ENCODE measurements around the gene SCAPER. TPM values are rescaled to one million over a fixed set of nuclear protein-coding genes. Genes with fewer than 3 reads are reported as not detected.

The SCAPER gene
- total RNA-seq, 1 experiment from 2014 or later: 7.4 TPM

- H2BK120ac ChIP-seq (ENCODE audit: low read depth, low read length, poor library complexity, severe bottlenecking): no peak overlapping the region
- Mint-ChIP-seq H3K36me3 (ENCODE audit: insufficient read depth in 1 of 3, low read depth in 3 of 3) (no peaks in the 10 kb centered on the region), H3K27ac (no peak overlapping the region), H3K27me3 (ENCODE audit: low read depth) (no peaks in the 10 kb centered on the region), H3K4me3 (no peak overlapping the region), H3K4me1 (peaks cover 5 to 6% of the 10 kb centered on the region in 2 experiments; a peak in 3 of 4 replicates), H3K9me3 (no peaks in the 10 kb centered on the region)
- no peak overlapping the region for H3K9ac ChIP-seq (ENCODE audit: extremely low read depth, insufficient read length, low read length)
- H2BK5ac ChIP-seq (ENCODE audit: insufficient read length, low read length): no peak overlapping the region
- H4K5ac ChIP-seq (ENCODE audit: insufficient read length, low read depth, low read length): no peak overlapping the region
- no peak overlapping the region for H3T11ph ChIP-seq (ENCODE audit: low read length)
- H3K4ac ChIP-seq (ENCODE audit: low read depth, low read length): no peak overlapping the region
- H3K79me2 ChIP-seq (ENCODE audit: insufficient read depth, low read length): no peaks in the 10 kb centered on the region
- no peaks in the 10 kb centered on the region for H3K9me3 ChIP-seq (ENCODE audit: control insufficient read depth, low read depth, low read length)
- no peak overlapping the region for H3K23ac ChIP-seq (ENCODE audit: insufficient read length, low read depth, low read length)
- H3K4me2 ChIP-seq (ENCODE audit: insufficient read depth, insufficient read length, low read length): no peak overlapping the region
- no peak overlapping the region for H3K14ac ChIP-seq (ENCODE audit: insufficient read depth, low read length)
- H3K23me2 ChIP-seq (ENCODE audit: insufficient read length, low read depth, low read length, poor library complexity, severe bottlenecking): no peaks in the 10 kb centered on the region
- no peak overlapping the region for H2BK12ac ChIP-seq (ENCODE audit: insufficient read length, low read depth, low read length)
- H3K56ac ChIP-seq (ENCODE audit: insufficient read length, low read depth, low read length): no peak overlapping the region
- H3K18ac ChIP-seq (ENCODE audit: insufficient read length, low read depth, low read length): no peak overlapping the region
- WGBS (ENCODE audit: extremely low coverage, insufficient read length, low lambda C conversion rate): no CpG with 5 or more reads among the region's 2 CpGs
- no peak overlapping the region for H4K91ac ChIP-seq (ENCODE audit: insufficient read length, low read depth, low read length)
- H2AK5ac ChIP-seq (ENCODE audit: insufficient read length, low read length): no peak overlapping the region
- H3K79me1 ChIP-seq (ENCODE audit: insufficient read depth, low read depth, low read length, poor library complexity, severe bottlenecking): no peaks in the 10 kb centered on the region
- no peaks in the 10 kb centered on the region for H4K20me1 ChIP-seq (ENCODE audit: control insufficient read depth, insufficient read depth, insufficient read length)
- no peak overlapping the region for H3K27ac ChIP-seq (ENCODE audit: insufficient read length, low read depth, low read length)
- H2AFZ ChIP-seq (ENCODE audit: low read length): no peak overlapping the region
- no peak overlapping the region for H4K8ac ChIP-seq (replicated peaks; ENCODE audit: insufficient read length, low read depth, low read length)
- no peak overlapping the region for H2BK20ac ChIP-seq (ENCODE audit: low read depth, low read length, poor library complexity, severe bottlenecking)
- H3K27me3 ChIP-seq (ENCODE audit: insufficient read depth, low read length): no peaks in the 10 kb centered on the region
- no peak for DNase-seq
- TF ChIP-seq CTCF (conservative IDR thresholded peaks at IDR 0.05): no peak
- no peaks in the 10 kb centered on the region for H3K4me1 ChIP-seq (ENCODE audit: insufficient read depth, low read length)
- H2BK15ac ChIP-seq (ENCODE audit: low read depth, low read length): no peak overlapping the region
Observed at GRCh38 chr15:76377217-76377616, 527.9 kb downstream of the SCAPER start.

All from H9 (cell line).